Measurements from ENCODE around the gene BLOC1S3.

- TF ChIP-seq POLR2G (IDR thresholded peaks at IDR 0.05; ENCODE audit: low read depth, low read length) (no peak), ESRRA (CRISPR knock-in tag; IDR thresholded peaks at IDR 0.05; ENCODE audit: low read depth) (no peak), POGZ (CRISPR knock-in tag; IDR thresholded peaks at IDR 0.05) (no peak), ZNF512 (CRISPR knock-in tag; IDR thresholded peaks at IDR 0.05) (no peak), SKIL (CRISPR knock-in tag; IDR thresholded peaks at IDR 0.05; ENCODE audit: borderline replicate concordance) (no peak), KLF9 (CRISPR knock-in tag; IDR thresholded peaks at IDR 0.05; ENCODE audit: low read depth) (no peak), USF2 (IDR thresholded peaks at IDR 0.05; ENCODE audit: low read depth, low read length) (no peak), USF2 (CRISPR knock-in tag; IDR thresholded peaks at IDR 0.05; ENCODE audit: borderline replicate concordance) (no peak), POLR2A (IDR thresholded peaks at IDR 0.05; ENCODE audit: insufficient read depth in 1 of 2, low read depth in 2 of 2, low read length in 2 of 2) (no peak), CTCF (CRISPR knock-in tag; IDR thresholded peaks at IDR 0.05) (no peak), HDAC6 (IDR thresholded peaks at IDR 0.05; ENCODE audit: low read depth, low read length) (no peak)
Measured at GRCh38 chr19:45140533-45140932, 38.1 kb upstream of the BLOC1S3 start.

All from HepG2 (cell line).